GM08714 (cell line): ENCODE measurements around the gene SST.
"Not testable (repeated sequence)": the region's sequence is repeated elsewhere in the genome, so short reads cannot be mapped to it uniquely, and the experiment has no call there.

Source experiments
- H3K4me3 ChIP-seq: fragments of 200-500 bp; sonication (Bioruptor generic); 2 replicates; pipeline ENCODE4 v1.5.1; 2014; ENCODE audit warnings: mild to moderate bottlenecking, low read length, inconsistent platforms
- ZNF274 ChIP-seq: IDR thresholded peaks from 2 replicates; pipeline ENCODE4 v1.6.1; 2012; ENCODE audit warnings: mild to moderate bottlenecking, low read depth, low read length

SST gene

GRCh38 chr3:187662848-187663409 lies 7.3 kb downstream of the SST start:
- TF ChIP-seq ZNF274, result no peak
- no peak overlapping the region for H3K4me3 ChIP-seq

GRCh38 chr3:187661267-187661666 lies 8.9 kb downstream of the SST start:
- no peak overlapping the region for H3K4me3 ChIP-seq
- TF ChIP-seq ZNF274, result no peak

- no peak overlapping the region for H3K4me3 ChIP-seq
- TF ChIP-seq ZNF274, result no peak
Measured at GRCh38 chr3:187651282-187651681, 18.9 kb downstream of the SST start.

- TF ChIP-seq ZNF274, result no peak
- no peak overlapping the region for H3K4me3 ChIP-seq
Measured at GRCh38 chr3:187648177-187648576, 22.0 kb downstream of the SST start.

- H3K4me3 ChIP-seq, result no peak overlapping the region
Measured at GRCh38 chr3:187646906-187647660, 23.1 kb downstream of the SST start.

GRCh38 chr3:187645379-187645778 lies 24.8 kb downstream of the SST start:
- not testable (repeated sequence) for H3K4me3 ChIP-seq

More at GRCh38 chr3:187646906-187647660, 23.1 kb downstream of the SST start:
- no peak for TF ChIP-seq ZNF274

GRCh38 chr3:187642861-187643260 lies 27.3 kb downstream of the SST start:
- TF ChIP-seq ZNF274, result no peak
- H3K4me3 ChIP-seq, result no peak overlapping the region

- no peak overlapping the region for H3K4me3 ChIP-seq
- TF ChIP-seq ZNF274, result no peak
Measured at GRCh38 chr3:187641320-187642016, 28.7 kb downstream of the SST start.

GRCh38 chr3:187640569-187641059 lies 29.6 kb downstream of the SST start:
- no peak for TF ChIP-seq ZNF274
- H3K4me3 ChIP-seq, result no peak overlapping the region

- TF ChIP-seq ZNF274, result no peak
Measured at GRCh38 chr3:187639927-187640568, 30.1 kb downstream of the SST start.

GRCh38 chr3:187636528-187636927 lies 33.7 kb downstream of the SST start:
- no peak overlapping the region for H3K4me3 ChIP-seq
- TF ChIP-seq ZNF274, result no peak

More at GRCh38 chr3:187639927-187640568, 30.1 kb downstream of the SST start:
- H3K4me3 ChIP-seq, result no peak overlapping the region

- H3K4me3 ChIP-seq, result no peak overlapping the region
- TF ChIP-seq ZNF274, result no peak
Measured at GRCh38 chr3:187630404-187630803, 39.8 kb downstream of the SST start.

GRCh38 chr3:187629711-187630110 lies 40.5 kb downstream of the SST start:
- no peak for TF ChIP-seq ZNF274
- no peak overlapping the region for H3K4me3 ChIP-seq

- H3K4me3 ChIP-seq, result no peak overlapping the region
- TF ChIP-seq ZNF274, result no peak
Measured at GRCh38 chr3:187628169-187628568, 42.0 kb downstream of the SST start.

GRCh38 chr3:187626581-187626980 lies 43.6 kb downstream of the SST start:
- no peak for TF ChIP-seq ZNF274
- H3K4me3 ChIP-seq, result no peak overlapping the region
